ENCODE results near the gene INHBE. TPM values are rescaled to one million over a fixed set of nuclear protein-coding genes. Genes with fewer than 3 reads are reported as not detected.
A peak's percentile ranks its signal among the peaks of the same experiment; 100 is the strongest.

Gene INHBE
- total RNA-seq, 2 experiments from 2014 or later: not detected

- Histone ChIP-seq H3K9me3 (ENCODE audit: control insufficient read depth in 1 of 2, insufficient read depth in 1 of 2, low read length in 2 of 2) (no peaks in the 10 kb centered on the region), H3K27me3 (ENCODE audit: control insufficient read depth in 1 of 2, insufficient read depth in 2 of 2, low read length in 2 of 2) (peaks cover 0 to 4% of the 10 kb centered on the region in 2 experiments), H3K4me3 (ENCODE audit: low read length) (no peak overlapping the region), H3K36me3 (ENCODE audit: insufficient read depth, low read length) (no peaks in the 10 kb centered on the region), H3K4me1 (ENCODE audit: insufficient read depth, low read length) (peaks cover 10% of the 10 kb centered on the region), H3K27ac (ENCODE audit: low read depth in 1 of 2, low read length in 2 of 2) (no peak overlapping the region)
- Mint-ChIP-seq H3K9me3 (no peaks in the 10 kb centered on the region), H3K27me3 (no peaks in the 10 kb centered on the region), H3K4me1 (ENCODE audit: low read depth) (peaks cover 5% of the 10 kb centered on the region), H3K4me3 (no peak overlapping the region), H3K27ac (no peak overlapping the region), H3K36me3 (ENCODE audit: low read depth) (no peaks in the 10 kb centered on the region)
- ChIA-PET POLR2A (interaction anchor here (0.9 to 1.7 kb wide), 2 partner anchors 9 to 23 kb away, joined by 3 to 7 read pairs; no protein-coding TSS in a partner anchor), CTCF (interaction anchor here (0.5 to 1.6 kb wide), 9 partner anchors 9 to 258 kb away, joined by 3 to 5 read pairs (median 4); no protein-coding TSS in a partner anchor)
- TF ChIP-seq CTCF (IDR thresholded peaks at IDR 0.05): peak; percentile 55
- ATAC-seq (ENCODE audit: poor library complexity) (peak; percentile 59), DNase-seq (peak in 8 of 14 experiments; percentile 32 to 72 (median 45))
- intact Hi-C loops (cut with DNase I, micrococcal nuclease): loop anchor here (1.0 to 10.0 kb wide), 3 partner anchors 141 to 189 kb away; no protein-coding TSS in a partner anchor
These were observed 2.1 kb upstream of the INHBE start for GRCh38 chr12:57452937-57453509.

DNA sequence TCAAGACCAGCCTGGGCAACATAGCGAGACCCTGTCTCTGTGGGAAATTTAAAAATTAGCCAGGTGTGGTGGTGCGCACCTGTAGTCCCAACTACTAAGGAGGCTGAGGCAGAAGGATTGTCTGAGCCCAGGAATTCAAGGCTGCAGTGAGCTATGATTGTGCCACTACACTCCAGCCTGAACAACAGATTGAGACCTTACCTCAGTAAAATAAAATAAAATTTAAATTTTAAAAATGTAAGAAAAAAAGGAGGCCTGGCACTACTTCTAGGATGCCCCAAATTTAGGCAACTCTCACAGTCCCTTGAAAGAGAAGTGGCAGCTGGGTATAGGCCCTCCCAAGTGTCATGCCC, 918 bp upstream of the INHBE start:
- Mint-ChIP-seq H3K27ac (no peak overlapping the region), H3K4me3 (no peak overlapping the region), H3K36me3 (ENCODE audit: low read depth) (peaks cover 2% of the 10 kb centered on the region), H3K9me3 (no peaks in the 10 kb centered on the region), H3K27me3 (peaks cover 4% of the 10 kb centered on the region), H3K4me1 (ENCODE audit: low read depth) (peaks cover 16% of the 10 kb centered on the region)
- TF ChIP-seq CTCF (IDR thresholded peaks at IDR 0.05): no peak
- DNase-seq: no peak
- no peaks in the 10 kb centered on the region for H3K36me3 ChIP-seq (ENCODE audit: insufficient read depth, low read length)
- no peak overlapping the region for H3K4me3 ChIP-seq (ENCODE audit: low read length)
- H3K4me1 ChIP-seq (ENCODE audit: insufficient read depth, low read length): peaks cover 20% of the 10 kb centered on the region
- no peak for ATAC-seq (ENCODE audit: poor library complexity)
- intact Hi-C loops (cut with DNase I, micrococcal nuclease): loop anchor here (2.0 to 10.0 kb wide), 3 partner anchors 19 to 189 kb away; partner anchors contain the start of gene INHBC (in 1 of the 2)
- POLR2A ChIA-PET: no interaction called here
- H3K9me3 ChIP-seq (ENCODE audit: control insufficient read depth in 1 of 2, insufficient read depth in 1 of 2, low read length in 2 of 2): no peaks in the 10 kb centered on the region
- peaks cover 0 to 4% of the 10 kb centered on the region in 2 experiments for H3K27me3 ChIP-seq (ENCODE audit: control insufficient read depth in 1 of 2, insufficient read depth in 2 of 2, low read length in 2 of 2)
- H3K27ac ChIP-seq (ENCODE audit: low read depth in 1 of 2, low read length in 2 of 2): no peak overlapping the region
- CTCF ChIA-PET: no interaction called here

GRCh38 chr12:57455374-57456144, 452 bp downstream of the INHBE start:
- no peak overlapping the region for H3K27ac Mint-ChIP-seq

More at GRCh38 chr12:57455374-57456144, 452 bp downstream of the INHBE start:
- Histone ChIP-seq H3K36me3 (ENCODE audit: insufficient read depth, low read length) (no peaks in the 10 kb centered on the region), H3K4me3 (ENCODE audit: low read length) (no peak overlapping the region), H3K9me3 (ENCODE audit: control insufficient read depth in 1 of 2, insufficient read depth in 1 of 2, low read length in 2 of 2) (no peaks in the 10 kb centered on the region), H3K27ac (ENCODE audit: low read depth in 1 of 2, low read length in 2 of 2) (no peak overlapping the region), H3K4me1 (ENCODE audit: insufficient read depth, low read length) (peaks cover 33% of the 10 kb centered on the region), H3K27me3 (ENCODE audit: control insufficient read depth in 1 of 2, insufficient read depth in 2 of 2, low read length in 2 of 2) (peaks cover 0 to 4% of the 10 kb centered on the region in 2 experiments)
- peaks cover 27% of the 10 kb centered on the region for H3K4me1 Mint-ChIP-seq (ENCODE audit: low read depth)
- no peak for TF ChIP-seq CTCF (IDR thresholded peaks at IDR 0.05)
- ChIA-PET CTCF (interaction anchor here (0.7 to 1.3 kb wide), 5 partner anchors 10 to 177 kb away, joined by 3 to 5 read pairs (median 3); partner anchors contain the start of gene B4GALNT1), POLR2A (interaction anchor here (0.8 to 1.1 kb wide), 2 partner anchors 22 to 26 kb away, joined by 3 to 4 read pairs; no protein-coding TSS in a partner anchor)
- ATAC-seq (ENCODE audit: poor library complexity) (no peak), DNase-seq (no peak)
- H3K36me3 Mint-ChIP-seq (ENCODE audit: low read depth): peaks cover 8% of the 10 kb centered on the region
- H3K4me3 Mint-ChIP-seq: no peak overlapping the region
- no peaks in the 10 kb centered on the region for H3K9me3 Mint-ChIP-seq
- H3K27me3 Mint-ChIP-seq: peaks cover 11% of the 10 kb centered on the region
- intact Hi-C loops (cut with DNase I, micrococcal nuclease): loop anchor here (2.0 to 10.0 kb wide), 3 partner anchors 21 to 191 kb away; partner anchors contain the start of gene INHBC (in 1 of the 2)

Measured in CD4-positive, alpha-beta T cell (primary cell).